Bladder microvascular endothelial cell (primary cell): ENCODE data around the gene RASA1. TPM values are rescaled to one million over a fixed set of nuclear protein-coding genes. Genes with fewer than 3 reads are reported as not detected.

Experiments
- total RNA-seq: library from RNA; depleted of rRNA; stranded (reverse); fragments of >200 nt; gene quantifications from 2 replicates; pipeline ENCODE4 v1.2.3, GENCODE V29; 2014

Gene RASA1
- 27.2 and 66.5 TPM in 2 replicates for total RNA-seq

DNA sequence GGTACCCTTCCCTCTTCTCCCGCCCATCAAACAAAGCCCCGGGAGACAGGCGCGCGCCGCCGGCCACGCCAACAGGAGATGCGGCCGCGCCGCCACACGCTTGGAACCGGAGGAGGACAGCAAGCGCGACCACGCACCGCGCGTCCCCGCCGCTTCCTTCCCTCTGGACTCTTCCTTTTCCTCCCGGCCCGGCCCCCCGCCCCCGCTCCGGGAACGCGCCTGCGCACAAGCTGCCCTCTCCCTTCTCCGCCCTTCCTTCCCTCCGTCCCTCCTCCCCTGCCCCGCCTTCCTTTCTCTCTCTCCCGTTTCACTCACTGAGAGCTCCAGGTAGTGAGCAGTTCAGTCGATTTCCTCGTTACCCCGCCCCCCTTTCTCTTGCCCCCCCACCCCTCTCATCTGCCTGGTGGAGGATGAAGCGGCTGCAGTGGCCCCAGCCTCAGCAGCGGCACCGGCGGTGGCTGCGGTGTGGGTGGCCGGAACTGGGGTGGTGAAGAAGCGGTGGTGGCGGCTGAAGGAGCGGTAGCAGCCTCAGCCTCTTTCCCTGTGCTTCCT is at the start of gene RASA1:
TSS of gene RASA1 (plus strand) at position 310 of the 552 bp plus-strand sequence. CDS start 569 bp downstream, outside the sequence.

GRCh38 chr5:87412630-87413342 is 145.1 kb downstream of the RASA1 start, which contains the start of gene CCNH:
Gene CCNH, minus strand, starts transcription at chr5:87412930. Its CDS starts 136 bp downstream, at chr5:87412794.

Other genes with a start within 250 kb of the RASA1 start
- 55.0 and 91.4 TPM in 2 replicates for gene CCNH, start 145.0 kb downstream of the RASA1 start, total RNA-seq